HepG2 (cell line): ENCODE measurements around the gene BRD1.

Experiments
- ATM ChIP-seq: fragments of 450-650 bp; IDR thresholded peaks from 2 replicates; pipeline ENCODE4 v1.7.1; 2017; ENCODE audit warnings: mild to moderate bottlenecking, borderline replicate concordance
- ELF4 ChIP-seq: sonication (generic); formaldehyde crosslinking; IDR thresholded peaks from 2 replicates; pipeline ENCODE4 v1.5.0; 2020; ENCODE audit warnings: missing genetic modification reagents, mild to moderate bottlenecking, moderate library complexity, borderline replicate concordance
- GABPA ChIP-seq, 2 experiments: IDR thresholded peaks; 2 replicates each; pipeline ENCODE4 v1.6.1; 2011 to 2016; ENCODE audit warnings: low read depth in 2 of 2, low read length in 1 of 2, missing biosample characterization in 1 of 2, missing genetic modification characterization in 1 of 2
- HNRNPLL ChIP-seq: fragments of 200-400 bp; formaldehyde crosslinking; IDR thresholded peaks from 2 replicates; pipeline ENCODE4 v1.6.1; 2017; ENCODE audit warnings: mild to moderate bottlenecking, low read depth, low read length; ENCODE audit not compliant: poor library complexity, severe bottlenecking
- ZNF274 ChIP-seq: sonication (generic); formaldehyde crosslinking; IDR thresholded peaks from 2 replicates; pipeline ENCODE4 v1.5.1; 2020; ENCODE audit warnings: mild to moderate bottlenecking, missing genetic modification reagents
- ZNF282 ChIP-seq: fragments of 450-650 bp; IDR thresholded peaks from 2 replicates; pipeline ENCODE4 v1.6.1; 2018; ENCODE audit not compliant: partially characterized antibody
- TF ChIP-seq, protein P1 (sequence below): sonication (generic); formaldehyde crosslinking; IDR thresholded peaks from 2 replicates; pipeline ENCODE4 v1.5.0; 2020; ENCODE audit warnings: mild to moderate bottlenecking, missing genetic modification reagents, moderate library complexity

DNA sequence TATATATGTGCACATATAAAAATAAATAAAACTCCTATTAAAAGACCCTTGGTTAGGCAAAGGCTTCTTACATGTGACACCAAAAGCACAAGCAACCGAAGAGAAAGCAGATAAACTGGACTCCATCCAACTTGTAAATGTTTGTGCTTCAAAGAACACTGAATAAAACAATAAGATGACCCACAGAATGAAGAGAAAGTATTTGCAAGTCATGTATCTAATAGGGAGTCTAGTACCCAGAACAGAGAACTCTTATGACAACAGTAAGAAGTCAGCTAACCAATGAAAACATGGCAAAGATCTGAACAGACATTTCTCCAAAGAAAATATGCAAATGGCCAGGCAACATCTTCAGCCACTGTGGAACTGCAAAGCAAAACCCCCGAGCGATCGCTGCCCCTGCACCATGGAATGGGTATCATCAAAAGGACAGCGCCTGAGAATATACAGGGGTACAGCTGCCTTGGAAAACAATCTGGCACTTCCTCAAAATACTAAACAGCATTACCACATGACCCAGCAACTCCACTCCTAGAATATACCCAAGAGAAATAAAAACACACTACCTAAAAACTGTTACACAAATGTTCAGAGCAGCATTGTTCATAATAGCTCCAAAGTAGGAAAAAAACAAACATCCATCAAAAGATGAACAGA is 17.2 kb downstream of the BRD1 start:
- no peak for TF ChIP-seq GABPA (IDR thresholded peaks at IDR 0.05; ENCODE audit: low read depth, low read length)
- TF ChIP-seq GABPA (CRISPR knock-in tag; IDR thresholded peaks at IDR 0.05; ENCODE audit: low read depth) = no peak
- TF ChIP-seq ZNF274 (CRISPR knock-in tag) = no peak
- no peak for TF ChIP-seq ZNF282
- TF ChIP-seq, protein P1, sequence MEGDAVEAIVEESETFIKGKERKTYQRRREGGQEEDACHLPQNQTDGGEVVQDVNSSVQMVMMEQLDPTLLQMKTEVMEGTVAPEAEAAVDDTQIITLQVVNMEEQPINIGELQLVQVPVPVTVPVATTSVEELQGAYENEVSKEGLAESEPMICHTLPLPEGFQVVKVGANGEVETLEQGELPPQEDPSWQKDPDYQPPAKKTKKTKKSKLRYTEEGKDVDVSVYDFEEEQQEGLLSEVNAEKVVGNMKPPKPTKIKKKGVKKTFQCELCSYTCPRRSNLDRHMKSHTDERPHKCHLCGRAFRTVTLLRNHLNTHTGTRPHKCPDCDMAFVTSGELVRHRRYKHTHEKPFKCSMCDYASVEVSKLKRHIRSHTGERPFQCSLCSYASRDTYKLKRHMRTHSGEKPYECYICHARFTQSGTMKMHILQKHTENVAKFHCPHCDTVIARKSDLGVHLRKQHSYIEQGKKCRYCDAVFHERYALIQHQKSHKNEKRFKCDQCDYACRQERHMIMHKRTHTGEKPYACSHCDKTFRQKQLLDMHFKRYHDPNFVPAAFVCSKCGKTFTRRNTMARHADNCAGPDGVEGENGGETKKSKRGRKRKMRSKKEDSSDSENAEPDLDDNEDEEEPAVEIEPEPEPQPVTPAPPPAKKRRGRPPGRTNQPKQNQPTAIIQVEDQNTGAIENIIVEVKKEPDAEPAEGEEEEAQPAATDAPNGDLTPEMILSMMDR = no peak
- TF ChIP-seq ELF4 (CRISPR knock-in tag) = no peak
- TF ChIP-seq HNRNPLL = no peak
- no peak for TF ChIP-seq ATM
